Cardiac muscle cell (in vitro differentiated cells and primary cell): Measurements from ENCODE around the gene MAN1C1. TPM values are rescaled to one million over a fixed set of nuclear protein-coding genes. Genes with fewer than 3 reads are reported as not detected.

Source experiments
- DNase-seq, 2 donors: peaks; one replicate each; pipeline versions ENCODE4 v3.0.0 to v3.0.0-alpha.2; 2010 to 2017; ENCODE audit warnings: low read depth in 1 of 2, low spot score in 1 of 2
- H3K27ac ChIP-seq: fragments of 200-600 bp; sonication (generic); 2 replicates; pipeline ENCODE4 v1.5.1; 2016
- H3K27me3 ChIP-seq: fragments of 200-600 bp; sonication (generic); 2 replicates; pipeline ENCODE4 v1.6.0; 2016; ENCODE audit warnings: control low read depth
- H3K36me3 ChIP-seq: fragments of 200-600 bp; sonication (generic); 2 replicates; pipeline ENCODE4 v1.5.1; 2016; ENCODE audit warnings: control low read depth
- H3K4me1 ChIP-seq: fragments of 200-600 bp; sonication (generic); 2 replicates; pipeline ENCODE4 v1.8.1; 2017; ENCODE audit warnings: low read depth, mild to moderate bottlenecking, mixed run types
- H3K4me3 ChIP-seq: fragments of 200-600 bp; sonication (generic); 2 replicates; pipeline ENCODE4 v1.5.1; 2016; ENCODE audit warnings: mild to moderate bottlenecking
- H3K9me3 ChIP-seq: fragments of 200-600 bp; sonication (generic); 2 replicates; pipeline ENCODE4 v1.5.1; 2017; ENCODE audit warnings: low read depth, mild to moderate bottlenecking, control low read depth
- polyA plus RNA-seq: library from polyadenylated mRNA; unstranded; fragments of >200 nt; fragmentation: Nextera tagmentation; extraction: Ambion mirVana; gene quantifications from 2 replicates; pipeline ENCODE4 v1.2.1, GENCODE V29; 2016
- total RNA-seq: library from RNA; depleted of rRNA; stranded (reverse); fragments of >200 nt; gene quantifications from 2 replicates; pipeline ENCODE4 v1.2.3, GENCODE V29; 2016
- TF ChIP-seq, protein P1 (sequence below): IDR thresholded peaks from 2 replicates; pipeline ENCODE4 v1.5.1; 2012; ENCODE audit warnings: low read depth, mild to moderate bottlenecking, low read length

The MAN1C1 gene
- total and polyA plus RNA-seq, 2 experiments from 2014 or later: 88.8 to 118 TPM

DNA sequence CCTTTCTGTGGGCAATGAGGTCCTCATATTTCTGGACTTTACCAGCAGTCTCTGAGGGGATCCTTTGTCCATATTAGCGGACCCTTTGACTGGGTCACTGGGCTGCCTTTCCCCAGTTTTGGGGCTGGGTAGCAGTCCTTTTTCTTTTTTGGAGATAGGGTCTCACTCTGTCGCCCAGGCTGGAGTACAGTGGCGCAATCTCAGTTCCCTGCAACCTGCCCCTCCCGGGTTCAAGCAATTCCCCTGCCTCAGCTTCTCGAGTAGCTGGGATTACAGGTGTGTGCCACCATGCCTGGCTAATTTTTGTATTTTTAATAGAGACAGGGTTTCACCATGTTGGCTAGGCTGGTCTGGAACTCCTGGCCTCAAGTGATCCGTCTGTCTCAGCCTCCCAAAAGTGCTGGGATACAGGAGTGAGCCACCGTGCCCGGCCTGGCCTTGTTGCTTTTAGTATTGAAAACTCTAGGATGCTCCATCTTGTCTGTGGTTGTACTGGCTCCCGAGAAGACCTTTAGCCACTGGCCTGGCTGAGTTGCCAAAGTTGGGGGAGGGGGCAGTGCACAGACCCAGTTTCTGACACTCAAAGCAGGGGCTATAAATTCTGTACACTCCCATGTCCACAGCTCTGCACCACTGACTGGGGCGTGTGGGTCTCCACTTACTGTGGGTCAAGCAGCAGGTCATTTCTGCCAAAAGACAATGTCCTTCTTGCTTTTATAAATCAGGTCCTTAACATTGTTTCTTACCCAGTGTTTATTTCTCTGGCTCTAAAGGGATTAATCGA is 33.1 kb downstream of the MAN1C1 start:
- TF ChIP-seq, protein P1, sequence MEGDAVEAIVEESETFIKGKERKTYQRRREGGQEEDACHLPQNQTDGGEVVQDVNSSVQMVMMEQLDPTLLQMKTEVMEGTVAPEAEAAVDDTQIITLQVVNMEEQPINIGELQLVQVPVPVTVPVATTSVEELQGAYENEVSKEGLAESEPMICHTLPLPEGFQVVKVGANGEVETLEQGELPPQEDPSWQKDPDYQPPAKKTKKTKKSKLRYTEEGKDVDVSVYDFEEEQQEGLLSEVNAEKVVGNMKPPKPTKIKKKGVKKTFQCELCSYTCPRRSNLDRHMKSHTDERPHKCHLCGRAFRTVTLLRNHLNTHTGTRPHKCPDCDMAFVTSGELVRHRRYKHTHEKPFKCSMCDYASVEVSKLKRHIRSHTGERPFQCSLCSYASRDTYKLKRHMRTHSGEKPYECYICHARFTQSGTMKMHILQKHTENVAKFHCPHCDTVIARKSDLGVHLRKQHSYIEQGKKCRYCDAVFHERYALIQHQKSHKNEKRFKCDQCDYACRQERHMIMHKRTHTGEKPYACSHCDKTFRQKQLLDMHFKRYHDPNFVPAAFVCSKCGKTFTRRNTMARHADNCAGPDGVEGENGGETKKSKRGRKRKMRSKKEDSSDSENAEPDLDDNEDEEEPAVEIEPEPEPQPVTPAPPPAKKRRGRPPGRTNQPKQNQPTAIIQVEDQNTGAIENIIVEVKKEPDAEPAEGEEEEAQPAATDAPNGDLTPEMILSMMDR: no peak
- H3K36me3 ChIP-seq: no peaks in the 10 kb centered on the region
- DNase-seq: no peak
- H3K27me3 ChIP-seq: no peaks in the 10 kb centered on the region
- peaks cover 28% of the 10 kb centered on the region for H3K4me1 ChIP-seq
- H3K9me3 ChIP-seq: no peaks in the 10 kb centered on the region
- H3K27ac ChIP-seq: peak overlapping the region; percentile 50
- no peak overlapping the region for H3K4me3 ChIP-seq

DNA sequence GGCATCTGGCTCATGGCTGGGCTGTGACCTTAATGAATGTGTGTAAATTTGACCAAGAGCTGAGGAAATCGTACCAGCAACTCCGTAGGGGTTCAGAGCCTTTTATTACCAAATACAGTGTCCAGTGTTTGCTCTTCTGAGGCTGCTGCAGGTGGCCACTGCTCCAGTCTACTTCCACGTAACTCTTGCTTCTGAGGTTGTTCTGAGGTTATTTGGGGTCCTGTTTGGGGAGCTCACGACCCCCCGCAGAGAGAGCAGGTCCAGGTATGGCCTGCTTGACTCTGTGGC is 33.6 kb downstream of the MAN1C1 start:
- no peak for DNase-seq

DNA sequence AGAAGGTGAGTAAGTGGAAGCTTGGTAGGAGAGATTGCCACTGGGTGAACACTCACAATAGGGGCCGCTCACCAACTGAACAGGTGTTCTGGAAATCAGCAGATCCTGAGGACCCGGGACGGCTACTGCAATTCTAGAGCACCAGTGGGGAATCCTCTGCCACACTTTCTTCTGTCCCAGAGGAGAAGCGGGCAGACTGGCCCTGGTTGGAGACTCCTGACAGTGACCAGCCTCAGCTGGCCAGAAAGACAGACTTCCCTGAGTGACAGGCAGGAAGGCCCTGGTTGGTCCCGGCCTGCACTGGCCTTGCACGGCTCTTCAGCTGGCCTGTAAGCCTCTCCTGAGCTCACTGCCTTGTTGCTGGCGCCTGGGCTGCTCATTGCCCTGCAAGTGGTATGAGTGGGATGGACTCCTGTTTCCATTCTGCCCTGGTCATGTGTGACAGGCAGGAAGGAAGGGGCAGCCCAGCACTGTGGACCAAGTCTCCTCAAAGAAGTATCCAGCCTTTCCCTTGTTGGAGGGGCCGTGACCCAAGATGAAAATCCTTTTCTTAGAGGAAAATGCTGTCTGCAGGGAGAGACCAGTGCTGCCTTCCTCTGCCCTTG is 34.5 kb downstream of the MAN1C1 start:
- H3K4me1 ChIP-seq: peaks cover 26% of the 10 kb centered on the region
- no peaks in the 10 kb centered on the region for H3K36me3 ChIP-seq
- DNase-seq: no peak
- H3K27ac ChIP-seq: peak overlapping the region; percentile 67
- no peaks in the 10 kb centered on the region for H3K27me3 ChIP-seq
- TF ChIP-seq, protein P1: no peak
- no peak overlapping the region for H3K4me3 ChIP-seq
- no peaks in the 10 kb centered on the region for H3K9me3 ChIP-seq

More for the DNA sequence above, 33.6 kb downstream of the MAN1C1 start:
- peaks cover 27% of the 10 kb centered on the region for H3K4me1 ChIP-seq
- no peaks in the 10 kb centered on the region for H3K36me3 ChIP-seq
- H3K27me3 ChIP-seq: no peaks in the 10 kb centered on the region
- TF ChIP-seq, protein P1: no peak
- H3K27ac ChIP-seq: peak overlapping the region; percentile 50
- no peaks in the 10 kb centered on the region for H3K9me3 ChIP-seq
- no peak overlapping the region for H3K4me3 ChIP-seq

DNA sequence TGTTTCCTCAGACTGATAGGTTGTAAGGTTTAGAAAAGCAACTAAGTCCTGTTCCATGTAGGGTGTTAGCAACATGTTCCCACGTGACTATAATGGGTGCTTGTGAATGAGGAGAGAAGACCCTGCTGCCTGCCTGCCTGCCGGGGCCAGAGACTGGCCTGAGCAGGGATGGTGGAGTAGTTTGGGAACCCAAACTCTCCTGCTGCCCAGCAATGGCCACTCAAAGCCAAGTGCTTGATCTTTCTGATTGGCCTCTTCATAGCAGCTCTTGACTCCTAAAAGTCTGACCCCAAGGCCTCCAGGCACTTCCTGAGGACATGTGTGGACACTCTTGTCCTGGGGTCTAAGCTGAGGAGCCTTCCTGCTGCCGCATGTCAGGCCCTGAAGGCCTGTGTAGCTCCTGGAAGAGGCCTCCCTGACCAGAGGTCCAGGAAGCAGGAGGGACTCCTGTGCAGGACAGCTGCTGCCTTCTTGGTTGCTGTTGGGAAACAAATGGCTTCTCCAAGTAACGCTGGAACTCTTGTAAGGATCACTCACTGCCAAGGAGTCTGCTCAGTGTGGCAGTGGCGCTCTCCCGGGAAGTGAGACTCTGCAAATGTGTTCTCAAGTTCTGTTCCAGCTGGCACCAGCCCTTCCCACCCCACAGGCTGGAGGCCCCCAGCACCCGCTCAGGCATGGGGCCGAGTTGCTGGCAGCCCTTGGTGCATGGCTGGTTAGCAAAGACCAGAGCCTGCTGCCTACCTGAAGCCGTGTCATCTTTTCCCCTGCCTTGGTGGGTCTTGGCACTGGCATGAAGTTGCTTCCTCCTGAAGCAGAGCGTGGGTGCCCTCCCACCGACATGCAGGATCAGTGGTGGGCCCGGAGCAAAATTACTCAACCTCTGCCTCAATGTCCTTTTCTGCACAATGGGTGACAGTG is 35.5 kb downstream of the MAN1C1 start:
- H3K4me1 ChIP-seq: peaks cover 33% of the 10 kb centered on the region
- H3K9me3 ChIP-seq: no peaks in the 10 kb centered on the region
- H3K36me3 ChIP-seq: no peaks in the 10 kb centered on the region
- DNase-seq: no peak
- TF ChIP-seq, protein P1: no peak
- no peaks in the 10 kb centered on the region for H3K27me3 ChIP-seq
- peak overlapping the region; percentile 67 for H3K27ac ChIP-seq
- no peak overlapping the region for H3K4me3 ChIP-seq

DNA sequence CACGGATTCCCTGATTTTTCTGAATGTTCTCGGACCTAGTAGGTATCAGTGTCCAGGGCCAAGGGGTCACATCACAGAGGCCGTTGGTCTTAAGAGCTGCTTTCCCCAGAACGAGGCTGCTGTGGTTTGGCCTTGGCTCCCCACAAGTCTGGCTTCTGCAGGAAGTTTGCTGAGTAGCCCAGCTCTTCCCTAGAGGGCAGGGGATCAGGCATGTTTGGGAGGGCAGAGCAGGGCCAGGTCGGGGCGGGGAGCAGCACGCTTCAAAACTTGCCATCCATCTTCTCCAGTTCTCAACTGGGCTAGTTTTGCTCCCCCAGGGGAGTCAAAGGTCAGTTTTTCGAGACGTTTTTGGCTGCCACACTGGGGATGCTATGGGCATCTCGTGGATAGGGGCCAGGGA is 37.0 kb downstream of the MAN1C1 start:
- H3K4me3 ChIP-seq: no peak overlapping the region
- DNase-seq: no peak
- peaks cover 41% of the 10 kb centered on the region for H3K4me1 ChIP-seq
- H3K36me3 ChIP-seq: no peaks in the 10 kb centered on the region
- H3K9me3 ChIP-seq: no peaks in the 10 kb centered on the region
- no peak overlapping the region for H3K27ac ChIP-seq
- TF ChIP-seq, protein P1: no peak
- H3K27me3 ChIP-seq: no peaks in the 10 kb centered on the region
